A549 (cell line): ENCODE data around the gene RNMT.

Experiments used
- HDAC2 ChIP-seq: fragments of 200-600 bp; sonication (generic); IDR thresholded peaks from 2 replicates; pipeline ENCODE4 v1.6.1; 2016
- HMGXB4 ChIP-seq: fragments of 250-450 bp; sonication (Bioruptor Pico); IDR thresholded peaks from 2 replicates; pipeline ENCODE4 v1.5.0; 2021; ENCODE audit warnings: mild to moderate bottlenecking, moderate library complexity, borderline replicate concordance
- JUN ChIP-seq, 2 experiments: fragments of >200 bp; sonication (Bioruptor Twin); formaldehyde crosslinking; IDR thresholded peaks; 2 replicates in 1 of 2; 3 replicates in 1 of 2; pipeline ENCODE4 v1.6.1; 2016 to 2017
- KDM5A ChIP-seq: fragments of 200-600 bp; sonication (generic); IDR thresholded peaks from 2 replicates; pipeline ENCODE4 v1.6.1; 2016; ENCODE audit warnings: antibody characterized with exemption, mild to moderate bottlenecking
- MYC ChIP-seq: IDR thresholded peaks from 2 replicates; pipeline ENCODE4 v1.6.1; 2012; ENCODE audit warnings: mild to moderate bottlenecking, inconsistent platforms, low read length, improper control_type of control experiment, borderline replicate concordance
- NPAS2 ChIP-seq: fragments of 250-450 bp; sonication (Bioruptor Pico); IDR thresholded peaks from 2 replicates; pipeline ENCODE4 v1.8.0; 2022; ENCODE audit warnings: mild to moderate bottlenecking, moderate library complexity, borderline replicate concordance
- PHF8 ChIP-seq: fragments of 200-600 bp; sonication (generic); IDR thresholded peaks from 2 replicates; pipeline ENCODE4 v1.6.1; 2016; ENCODE audit warnings: low read depth, mild to moderate bottlenecking, antibody characterized with exemption, moderate library complexity, borderline replicate concordance
- POLR2A ChIP-seq: IDR thresholded peaks from 2 replicates; pipeline ENCODE4 v1.6.1; 2012; ENCODE audit warnings: mild to moderate bottlenecking, low read length
- REST ChIP-seq: fragments of 200-600 bp; sonication (generic); IDR thresholded peaks from 2 replicates; pipeline ENCODE4 v1.6.1; 2016; ENCODE audit warnings: antibody characterized with exemption, mild to moderate bottlenecking, moderate library complexity
- SMC3 ChIP-seq: fragments of >200 bp; sonication (Bioruptor Twin); formaldehyde crosslinking; IDR thresholded peaks from 3 replicates; pipeline ENCODE4 v1.6.1; 2018; ENCODE audit warnings: inconsistent platforms
- TF ChIP-seq, protein P1 (sequence below): fragments of >200 bp; sonication (Bioruptor Twin); formaldehyde crosslinking; IDR thresholded peaks from 3 replicates; pipeline ENCODE4 v1.5.1; 2016

DNA sequence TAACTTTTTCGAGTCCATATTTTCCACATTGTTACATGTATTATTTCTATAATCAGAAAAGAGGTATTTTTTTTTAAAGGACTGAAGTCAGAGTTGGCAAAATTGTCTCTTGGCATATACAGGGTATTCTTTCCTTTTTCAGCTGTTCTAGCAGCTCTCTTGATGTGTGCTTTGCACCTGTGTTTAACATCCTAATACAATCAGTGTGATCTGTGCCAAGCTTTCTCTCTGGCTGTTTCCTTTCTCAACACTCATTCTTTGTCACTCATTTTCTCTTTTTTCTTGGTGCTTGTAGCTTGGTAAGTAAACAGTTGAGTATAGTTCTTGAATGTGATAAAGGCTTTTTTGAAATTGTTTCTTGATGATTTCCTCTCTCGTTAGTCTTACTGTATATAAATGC, 9.2 kb downstream of the RNMT start:
- TF ChIP-seq, protein P1, sequence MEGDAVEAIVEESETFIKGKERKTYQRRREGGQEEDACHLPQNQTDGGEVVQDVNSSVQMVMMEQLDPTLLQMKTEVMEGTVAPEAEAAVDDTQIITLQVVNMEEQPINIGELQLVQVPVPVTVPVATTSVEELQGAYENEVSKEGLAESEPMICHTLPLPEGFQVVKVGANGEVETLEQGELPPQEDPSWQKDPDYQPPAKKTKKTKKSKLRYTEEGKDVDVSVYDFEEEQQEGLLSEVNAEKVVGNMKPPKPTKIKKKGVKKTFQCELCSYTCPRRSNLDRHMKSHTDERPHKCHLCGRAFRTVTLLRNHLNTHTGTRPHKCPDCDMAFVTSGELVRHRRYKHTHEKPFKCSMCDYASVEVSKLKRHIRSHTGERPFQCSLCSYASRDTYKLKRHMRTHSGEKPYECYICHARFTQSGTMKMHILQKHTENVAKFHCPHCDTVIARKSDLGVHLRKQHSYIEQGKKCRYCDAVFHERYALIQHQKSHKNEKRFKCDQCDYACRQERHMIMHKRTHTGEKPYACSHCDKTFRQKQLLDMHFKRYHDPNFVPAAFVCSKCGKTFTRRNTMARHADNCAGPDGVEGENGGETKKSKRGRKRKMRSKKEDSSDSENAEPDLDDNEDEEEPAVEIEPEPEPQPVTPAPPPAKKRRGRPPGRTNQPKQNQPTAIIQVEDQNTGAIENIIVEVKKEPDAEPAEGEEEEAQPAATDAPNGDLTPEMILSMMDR: no peak
- TF ChIP-seq NPAS2 (CRISPR knock-in tag) (no peak), REST (no peak), HDAC2 (no peak), HMGXB4 (CRISPR knock-in tag) (no peak), KDM5A (no peak), SMC3 (no peak), POLR2A (no peak), MYC (no peak), JUN (IDR thresholded peaks at IDR 0.05) (no peak), PHF8 (no peak)
